GM19452 (cell line): ENCODE results near the gene OASL.
"Not testable (repeated sequence)": the region's sequence is repeated elsewhere in the genome, so short reads cannot be mapped to it uniquely, and the experiment has no call there.

Experiments
- ATAC-seq: cut with Tn5 transposase; IDR thresholded peaks from one replicate; pipeline ENCODE4 v1.9.1; 2021; ENCODE audit not compliant: unreplicated experiment

OASL gene

GRCh38 chr12:121059031-121059898 is 20.2 kb upstream of the OASL start:
- no peak for ATAC-seq

DNA sequence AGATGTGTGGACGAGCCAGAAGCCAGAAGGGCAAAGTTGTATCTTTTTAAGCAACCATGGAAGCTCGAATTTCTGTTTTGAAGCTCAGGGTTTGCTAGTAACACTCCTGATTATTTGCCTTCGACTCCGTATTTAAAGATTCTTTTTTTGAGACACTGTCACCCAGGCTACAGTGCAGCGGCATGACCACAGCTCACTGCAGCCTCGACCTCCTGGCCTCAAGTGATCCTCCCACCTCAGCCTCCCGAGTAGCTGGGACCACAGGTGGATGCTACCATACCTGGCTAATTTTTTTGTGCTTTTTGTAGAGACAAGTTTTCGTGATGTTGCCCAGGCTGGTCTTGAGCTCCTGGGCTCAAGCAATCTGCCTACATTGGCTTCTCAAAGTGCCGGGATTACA is 18.7 kb upstream of the OASL start:
- ATAC-seq: no peak

GRCh38 chr12:121053706-121054105 is 14.7 kb upstream of the OASL start:
- no peak for ATAC-seq

GRCh38 chr12:121050725-121051124 is 11.7 kb upstream of the OASL start:
- no peak for ATAC-seq

- no peak for ATAC-seq
Observed at GRCh38 chr12:121048442-121048841, 9.4 kb upstream of the OASL start.

DNA sequence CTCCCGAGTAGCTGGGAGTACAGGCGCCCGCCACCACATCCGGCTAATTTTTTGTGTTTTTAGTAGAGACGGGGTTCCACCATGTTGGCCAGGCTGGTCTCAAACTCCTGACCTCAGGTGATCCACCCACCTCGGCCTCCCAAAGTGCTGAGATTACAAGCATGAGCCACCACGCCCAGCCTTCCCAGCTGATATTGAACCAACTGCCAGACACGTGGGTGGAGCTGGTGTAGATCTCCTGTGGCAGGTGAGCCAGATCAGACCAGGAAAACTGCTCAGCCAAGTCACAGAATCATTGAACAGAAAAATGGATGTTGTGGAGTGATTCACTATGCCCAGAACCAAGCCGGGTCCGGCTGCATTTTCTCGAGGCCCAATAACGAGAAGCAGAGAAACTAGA is 8.4 kb upstream of the OASL start:
- ATAC-seq: not testable (repeated sequence)

DNA sequence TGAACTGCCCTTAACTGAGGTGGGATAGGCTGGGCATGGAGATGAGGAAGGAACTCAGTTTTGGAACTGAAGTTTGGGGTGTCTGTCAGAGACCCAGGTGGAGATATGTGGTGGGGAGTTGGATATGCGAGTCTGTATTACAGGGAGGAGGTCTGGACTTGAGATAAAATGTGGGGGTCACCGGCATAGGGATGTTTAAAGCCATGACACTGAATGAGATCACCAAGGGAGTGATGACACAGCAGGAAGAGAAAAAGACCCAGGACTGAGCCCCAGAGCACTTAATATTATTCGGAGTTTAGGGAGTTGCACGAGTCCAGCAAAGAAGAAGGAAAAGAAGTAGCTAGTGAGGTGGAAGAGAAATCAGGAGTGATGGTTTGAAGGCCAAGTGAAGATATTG is 4.0 kb upstream of the OASL start:
- no peak for ATAC-seq

DNA sequence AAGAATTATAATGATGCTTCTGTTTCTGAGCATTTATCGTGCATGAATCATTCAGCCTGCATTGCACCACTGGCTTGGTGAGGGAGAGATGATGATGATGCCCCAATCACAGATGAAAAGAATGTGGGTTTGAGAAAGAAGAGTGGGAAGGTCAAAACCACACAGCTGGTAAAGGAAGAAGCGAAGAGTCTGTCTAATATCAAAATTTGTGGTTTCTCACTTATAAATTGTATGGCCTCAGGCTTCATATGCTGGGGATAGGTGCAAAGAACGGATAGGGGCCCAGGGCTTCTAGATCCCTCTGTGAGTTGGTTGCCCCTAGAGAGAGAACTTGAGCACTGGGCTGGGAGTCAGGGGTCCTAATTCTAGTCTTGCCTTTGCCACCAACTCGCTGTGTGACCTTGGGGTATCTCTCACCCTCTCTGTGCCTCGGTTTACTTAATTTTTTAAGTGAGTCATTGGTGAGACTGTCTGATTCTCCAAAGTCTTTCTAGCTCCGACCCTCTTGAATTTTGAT is 2.2 kb downstream of the OASL start:
- no peak for ATAC-seq

GRCh38 chr12:121034616-121035305 is 4.3 kb downstream of the OASL start:
- ATAC-seq: no peak

DNA sequence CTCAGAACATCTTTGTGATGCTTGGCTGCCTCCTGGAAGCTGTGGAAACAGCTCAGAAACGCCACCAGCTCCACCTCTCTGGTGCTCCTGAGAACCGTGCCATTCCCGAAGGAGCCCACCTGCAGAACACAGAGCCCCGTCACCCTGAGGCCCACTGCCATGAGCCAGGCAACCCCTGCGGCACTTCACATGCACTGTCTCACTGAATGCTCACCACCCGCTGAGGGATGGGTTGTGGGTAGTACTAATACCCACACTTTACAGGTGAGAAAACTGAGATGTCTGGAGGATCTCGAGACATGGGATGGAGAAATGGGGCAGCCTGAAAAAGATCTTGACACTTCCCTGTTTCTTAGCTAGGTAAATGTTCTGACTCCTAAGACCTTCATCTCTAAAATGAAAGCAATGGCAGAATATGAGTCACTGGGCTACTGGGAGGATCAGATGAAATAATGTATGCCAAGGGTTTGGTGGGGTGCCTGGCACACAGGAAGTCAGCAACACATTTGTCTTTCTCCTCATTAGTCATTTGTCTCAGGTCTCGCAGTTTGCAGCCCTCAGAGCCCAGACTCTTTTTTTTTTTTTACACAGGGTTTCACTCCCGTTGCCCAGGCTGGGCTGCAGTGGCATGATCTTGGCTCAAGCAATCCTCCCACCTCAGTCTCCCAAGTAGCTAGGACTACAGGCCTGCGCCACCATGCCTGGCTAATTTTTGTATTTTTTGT is 5.3 kb downstream of the OASL start:
- no peak for ATAC-seq

DNA sequence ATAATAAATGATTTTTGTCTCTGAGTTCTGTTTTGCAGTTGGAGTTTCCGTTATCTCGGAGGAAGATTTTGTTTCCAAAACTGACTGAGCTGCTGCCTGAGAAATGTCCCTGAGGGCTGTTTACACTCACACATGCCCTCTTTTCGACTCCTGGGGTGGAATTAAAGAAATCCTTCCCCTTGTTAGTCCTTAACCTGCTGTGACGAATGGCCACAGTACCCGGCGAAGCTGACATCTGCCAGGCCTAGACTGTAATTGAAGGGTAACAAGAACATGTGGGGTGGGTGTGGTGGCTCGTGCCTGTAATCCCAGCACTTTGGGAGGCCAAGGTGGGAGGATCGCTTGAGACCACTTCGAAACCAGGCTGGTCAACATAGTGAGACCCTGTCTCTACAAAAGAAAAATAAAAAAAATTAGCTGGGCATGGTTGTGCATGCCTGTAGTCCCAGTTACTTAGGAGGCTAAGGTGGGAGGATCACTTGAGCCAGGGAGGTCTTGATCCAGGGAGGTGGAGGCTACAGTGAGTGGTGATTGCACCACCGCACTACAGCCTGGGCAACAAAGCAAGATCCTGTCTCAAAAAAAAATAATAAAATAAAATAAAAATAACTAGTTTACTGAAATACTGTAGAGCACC is 8.4 kb downstream of the OASL start:
- ATAC-seq: no peak

- no peak for ATAC-seq
Observed at GRCh38 chr12:121026274-121027045, 12.6 kb downstream of the OASL start.

DNA sequence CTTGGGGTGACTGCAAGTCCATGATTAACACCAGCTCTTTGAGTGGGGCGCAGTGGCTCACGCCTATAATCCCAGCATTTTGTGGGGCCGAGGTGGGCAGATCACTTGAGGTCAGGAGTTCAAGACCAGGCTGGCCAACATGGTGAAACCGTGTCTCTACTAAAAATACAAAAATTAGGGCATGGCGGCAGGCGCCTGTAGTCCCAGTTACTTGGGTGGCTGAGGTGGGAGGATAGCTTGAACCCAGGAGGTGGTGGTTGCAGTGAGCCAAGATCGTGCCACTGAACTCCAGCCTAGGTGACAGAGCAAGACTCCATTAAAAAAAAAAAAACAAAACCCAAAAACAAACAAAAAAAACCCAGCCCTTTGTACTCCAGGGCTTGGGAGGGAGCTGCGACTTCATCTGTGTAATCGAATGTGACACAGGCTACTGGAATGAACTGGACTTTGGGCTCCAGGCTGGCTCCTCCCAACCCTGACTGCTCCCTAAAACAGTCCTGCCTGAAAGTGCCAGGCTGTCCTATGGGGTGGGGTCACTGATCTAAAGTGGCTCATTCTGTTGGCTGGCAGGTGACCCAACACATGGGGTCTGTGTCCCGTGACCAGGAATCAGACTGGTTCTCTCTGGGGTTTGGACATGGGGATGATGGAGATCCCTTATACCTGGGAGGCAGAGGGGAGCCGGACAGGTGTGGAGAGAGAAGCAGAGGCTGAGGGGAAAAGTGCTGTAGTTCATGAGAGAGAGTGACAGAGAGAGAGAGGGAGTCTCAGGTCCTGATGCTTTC is 13.4 kb downstream of the OASL start:
- no peak for ATAC-seq

DNA sequence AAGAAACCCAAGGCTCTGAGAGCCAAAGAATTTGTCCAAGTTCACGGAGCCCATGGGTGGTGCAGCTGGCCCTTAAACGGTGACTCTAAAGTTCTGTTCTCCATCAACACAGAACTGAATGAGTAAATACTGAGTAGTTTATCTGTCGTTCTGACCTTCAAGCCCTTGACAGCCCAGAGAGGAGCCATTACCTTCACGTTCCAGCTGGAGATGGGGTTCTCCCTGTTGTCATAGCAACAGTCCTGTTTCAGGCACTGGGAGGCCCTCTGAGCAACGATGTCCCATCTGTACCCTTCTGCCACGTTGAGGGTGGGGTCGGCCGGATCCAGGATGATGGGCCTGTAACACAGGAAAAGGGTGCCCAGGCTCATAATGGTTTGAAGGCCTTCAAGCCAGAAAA is 15.2 kb downstream of the OASL start:
- no peak for ATAC-seq

GRCh38 chr12:121022713-121023112 is 16.3 kb downstream of the OASL start:
- no peak for ATAC-seq

- no peak for ATAC-seq
Observed at GRCh38 chr12:121021754-121022153, 17.3 kb downstream of the OASL start.

GRCh38 chr12:121018860-121019617 is 20.0 kb downstream of the OASL start:
- no peak for ATAC-seq

GRCh38 chr12:121017966-121018491 is 21.0 kb downstream of the OASL start:
- no peak for ATAC-seq
